Tongue (tissue), 2 donors: ENCODE measurements around the gene FUT8. TPM values are rescaled to one million over a fixed set of nuclear protein-coding genes. Genes with fewer than 3 reads are reported as not detected.
"Not testable (repeated sequence)": the region's sequence is repeated elsewhere in the genome, so short reads cannot be mapped to it uniquely, and the experiment has no call there.

Source experiments
- DNase-seq: peaks from one replicate; pipeline ENCODE4 v3.0.0-alpha.2; 2015
- total RNA-seq: library from RNA; depleted of rRNA; stranded (reverse); fragments of >200 nt; gene quantifications from one replicate; pipeline ENCODE4 v1.2.3, GENCODE V29; 2014

FUT8 gene
- total RNA-seq, 1 donor from 2014 or later, result 45.1 TPM

DNA sequence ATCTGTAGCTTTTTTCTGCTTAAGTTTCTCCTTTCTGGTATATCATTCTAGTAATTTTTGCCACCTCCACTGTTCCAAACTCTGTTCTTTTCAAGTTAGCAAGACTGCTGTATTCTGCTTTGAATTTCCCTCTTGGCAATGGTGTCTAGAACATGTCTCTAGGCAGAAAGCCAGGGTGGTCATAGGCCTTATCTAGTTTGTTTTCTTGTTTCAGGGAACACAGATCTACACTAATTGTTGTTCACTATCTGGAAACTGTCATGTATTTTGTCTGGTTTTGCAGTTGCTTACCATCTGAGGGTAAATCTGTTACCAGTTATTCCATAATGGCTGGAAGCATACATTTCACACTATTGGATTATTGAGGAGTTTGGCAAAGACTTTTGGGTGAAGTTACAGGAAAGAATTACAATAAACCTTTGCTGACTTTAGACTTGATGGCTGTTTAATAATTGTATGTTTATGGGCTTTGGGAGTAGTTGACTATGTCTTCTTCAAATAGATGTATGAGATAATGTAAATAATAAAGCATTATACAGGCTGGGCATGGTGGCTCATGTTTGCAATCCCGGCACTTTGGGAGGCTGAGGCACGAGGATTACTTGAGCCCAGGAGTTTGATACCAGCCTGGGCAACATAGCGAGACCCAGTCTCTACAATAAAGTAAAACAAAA, 41.4 kb downstream of the FUT8 start:
- no peak for DNase-seq

- no peak for DNase-seq
Observed at GRCh38 chr14:65456247-65456646, 43.7 kb downstream of the FUT8 start.

DNA sequence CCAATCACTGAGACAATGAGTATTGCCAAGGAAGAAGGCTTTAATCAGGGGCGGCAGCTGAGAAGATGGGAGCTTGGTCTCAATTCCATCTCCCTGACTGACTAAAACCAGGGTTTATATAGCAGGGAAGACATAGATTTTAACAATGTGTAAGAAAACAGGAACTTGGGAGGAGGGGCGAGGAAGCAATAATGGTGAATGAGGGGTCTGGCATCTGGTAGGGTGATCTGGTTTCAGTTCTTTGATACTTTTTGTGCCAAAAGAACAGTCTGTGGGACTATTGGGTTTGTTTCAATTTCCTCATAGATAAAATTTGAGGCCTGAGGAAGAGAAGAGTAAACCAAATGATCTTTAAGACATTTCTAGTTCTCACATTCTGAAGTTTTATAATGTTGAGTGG, 49.2 kb downstream of the FUT8 start:
- DNase-seq, result peak; percentile 7

DNA sequence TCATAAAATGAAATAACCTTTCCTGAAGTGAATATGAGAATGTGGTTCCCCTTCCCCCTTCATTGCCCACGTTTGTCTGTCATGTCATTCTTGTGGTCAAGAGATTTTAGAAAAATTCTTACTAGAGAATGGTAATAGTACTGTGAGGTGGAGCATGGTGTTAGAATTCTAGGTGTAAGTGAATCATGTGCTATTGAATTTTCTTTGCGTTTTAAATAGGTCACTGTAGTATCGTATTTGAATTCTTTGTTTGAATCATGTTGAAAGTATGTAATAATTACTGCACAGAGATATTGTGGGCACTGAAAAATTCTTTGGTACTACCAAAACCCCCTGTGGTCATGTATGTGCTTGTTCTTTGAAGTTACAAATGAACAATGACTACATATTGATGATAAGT, 49.9 kb downstream of the FUT8 start:
- no peak for DNase-seq

DNA sequence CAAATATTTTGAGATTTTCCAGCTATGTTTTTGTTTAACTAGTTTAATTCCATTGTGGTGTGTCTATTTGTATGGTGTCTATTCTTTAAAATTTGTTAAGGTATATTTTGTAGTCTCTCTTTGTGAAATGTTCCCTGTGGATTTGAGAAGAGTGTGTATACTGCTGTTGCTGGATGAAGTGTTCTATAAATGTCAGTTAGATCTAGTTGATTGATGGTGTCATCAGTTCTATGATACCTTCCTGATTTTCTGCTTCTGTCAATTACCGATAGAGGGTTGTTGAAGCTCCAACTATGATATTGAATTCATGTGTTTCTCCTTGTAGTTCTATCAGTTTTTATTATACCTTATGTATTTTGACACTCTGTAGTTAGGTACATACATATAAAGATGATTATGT, 53.1 kb downstream of the FUT8 start:
- no peak for DNase-seq

- not testable (repeated sequence) for DNase-seq
Observed at GRCh38 chr14:65467926-65468325, 55.4 kb downstream of the FUT8 start.

DNA sequence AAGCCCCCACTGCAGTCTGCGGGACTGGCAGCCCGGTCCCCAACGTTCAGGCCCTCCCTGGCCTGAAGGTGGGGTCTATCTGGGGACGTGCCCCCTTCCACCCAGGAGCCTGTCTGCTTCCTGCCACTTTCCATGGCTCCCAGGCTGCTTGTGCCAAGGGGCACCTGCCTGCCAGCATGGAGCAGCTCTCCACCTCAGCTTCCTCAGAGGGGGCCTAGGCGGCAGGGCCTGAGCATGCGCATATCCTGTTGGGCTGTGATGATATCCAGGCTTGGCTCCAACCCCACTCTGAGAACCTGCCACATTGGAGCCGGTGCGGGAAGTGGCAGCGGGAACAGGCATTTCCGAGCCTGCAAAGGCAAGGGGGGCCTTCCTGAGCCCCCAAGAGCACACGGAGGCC, 57.4 kb downstream of the FUT8 start:
- no peak for DNase-seq

GRCh38 chr14:65470404-65470880, 57.9 kb downstream of the FUT8 start:
- no peak for DNase-seq

DNA sequence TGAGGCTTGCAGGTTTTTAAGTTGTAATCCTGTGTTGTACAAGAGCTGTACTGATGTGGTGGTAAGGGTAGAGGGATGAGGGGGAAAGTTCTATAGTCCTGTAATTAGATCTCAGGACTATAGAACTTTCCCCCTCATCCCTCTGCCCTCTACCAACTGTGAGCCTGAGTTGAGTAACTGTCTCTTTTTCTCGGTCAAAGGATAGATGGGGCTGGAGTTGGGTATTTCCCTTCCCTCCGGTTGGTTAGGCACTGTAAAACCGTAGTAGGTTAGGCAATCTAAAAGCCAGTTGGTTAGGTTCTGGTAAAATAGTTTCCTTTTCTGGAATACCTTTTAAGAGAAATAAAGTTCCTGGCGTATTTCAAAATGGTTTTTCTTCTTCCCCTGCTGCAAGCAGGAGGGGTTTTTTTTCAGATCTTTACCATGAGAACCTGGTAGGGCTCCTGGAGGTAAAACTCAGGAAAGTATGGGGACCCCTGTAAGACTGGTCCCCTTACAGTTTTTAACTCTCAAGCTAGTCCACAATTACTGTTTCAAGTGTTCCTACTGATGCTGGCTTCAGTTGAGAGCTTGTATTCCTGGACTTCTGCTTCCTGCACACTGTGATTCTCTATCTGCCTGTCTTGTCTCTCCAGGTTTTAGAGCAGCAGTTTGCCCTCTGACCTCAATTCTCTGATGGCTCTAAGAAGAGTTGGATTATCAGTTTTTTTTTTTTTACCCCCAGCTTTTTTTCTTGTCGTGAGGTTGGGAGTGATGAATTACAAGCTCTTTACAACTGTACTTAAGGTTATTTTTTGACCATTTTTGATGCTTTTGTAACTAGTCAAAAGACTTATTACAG, 58.7 kb downstream of the FUT8 start:
- no peak for DNase-seq

DNA sequence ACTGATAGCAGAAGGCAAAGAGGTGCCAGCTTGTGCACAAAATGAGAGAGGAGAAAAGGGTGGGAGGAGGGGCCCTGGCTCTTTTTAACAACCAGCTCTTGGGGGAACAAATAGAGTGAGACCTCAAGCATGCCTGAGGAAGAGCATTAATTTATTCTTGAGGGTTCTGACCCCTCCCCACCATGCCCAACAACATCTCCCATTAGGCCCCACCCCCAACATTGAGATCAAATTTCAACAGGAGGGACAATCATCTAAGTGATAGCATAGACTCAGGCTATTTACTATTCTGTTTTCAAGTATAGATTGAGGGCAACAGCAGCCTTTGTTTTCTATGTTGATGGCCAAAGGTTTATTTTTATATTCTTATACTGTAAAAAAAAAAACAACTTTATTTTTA, 59.7 kb downstream of the FUT8 start:
- DNase-seq, result no peak

GRCh38 chr14:65476273-65476941, 63.9 kb downstream of the FUT8 start:
- DNase-seq, result no peak

DNA sequence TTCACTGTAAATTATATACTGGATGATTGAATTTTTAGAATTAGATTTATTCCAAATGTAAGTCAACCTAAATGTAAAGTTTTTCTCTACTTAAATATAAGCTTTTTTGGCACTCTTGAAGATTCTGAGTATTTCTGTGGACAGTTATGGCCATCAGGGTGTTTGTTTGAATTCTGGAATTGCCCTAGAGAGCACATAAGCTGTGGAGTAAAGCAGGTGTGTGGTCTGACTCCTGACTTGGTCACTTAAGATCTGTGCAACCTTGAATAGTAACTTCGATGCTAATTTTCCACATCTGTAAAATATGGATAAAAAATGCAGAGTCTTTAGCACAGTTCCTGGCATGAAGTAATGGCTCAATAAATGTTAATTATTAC, 64.4 kb downstream of the FUT8 start:
- DNase-seq, result no peak

GRCh38 chr14:65478017-65478416, 65.5 kb downstream of the FUT8 start:
- no peak for DNase-seq

DNA sequence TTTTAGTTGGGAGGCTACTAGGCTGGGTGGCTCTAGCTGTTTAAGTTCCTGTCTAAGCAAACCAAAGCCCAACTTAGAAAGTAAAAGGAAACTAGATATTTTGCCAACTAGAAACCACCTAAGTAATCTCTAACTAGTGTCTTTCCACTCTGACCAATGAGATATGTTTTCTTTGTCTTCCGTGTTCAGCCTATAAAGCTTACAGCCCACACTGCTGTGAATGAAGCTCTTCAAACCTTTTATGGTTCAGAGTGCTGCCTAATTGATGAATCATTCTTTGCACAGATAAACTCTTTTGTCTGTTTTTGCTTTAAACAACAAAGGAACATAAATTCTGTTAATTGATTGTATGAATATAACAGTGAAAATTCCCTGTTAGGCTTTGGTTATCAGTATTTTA, 66.1 kb downstream of the FUT8 start:
- DNase-seq, result no peak

DNA sequence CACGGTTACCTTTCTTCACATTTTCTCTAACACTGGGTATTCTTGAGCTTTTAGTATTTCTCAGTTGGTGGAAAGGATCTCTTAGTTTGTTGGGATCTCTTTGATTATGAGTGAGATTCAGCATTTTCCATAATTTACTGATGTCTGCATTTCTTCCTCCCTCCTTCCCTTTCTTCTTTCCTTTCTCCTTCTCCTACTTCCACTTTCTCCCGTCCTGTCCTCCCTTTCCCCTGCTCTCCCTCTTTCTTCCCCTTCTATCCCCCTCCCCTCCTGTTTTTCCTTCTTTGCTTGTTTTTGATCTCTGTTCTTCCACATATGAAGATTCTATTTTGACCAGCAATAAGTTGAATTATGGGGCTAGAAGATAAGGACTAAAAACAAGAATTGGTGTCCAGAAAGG, 66.9 kb downstream of the FUT8 start:
- no peak for DNase-seq

DNA sequence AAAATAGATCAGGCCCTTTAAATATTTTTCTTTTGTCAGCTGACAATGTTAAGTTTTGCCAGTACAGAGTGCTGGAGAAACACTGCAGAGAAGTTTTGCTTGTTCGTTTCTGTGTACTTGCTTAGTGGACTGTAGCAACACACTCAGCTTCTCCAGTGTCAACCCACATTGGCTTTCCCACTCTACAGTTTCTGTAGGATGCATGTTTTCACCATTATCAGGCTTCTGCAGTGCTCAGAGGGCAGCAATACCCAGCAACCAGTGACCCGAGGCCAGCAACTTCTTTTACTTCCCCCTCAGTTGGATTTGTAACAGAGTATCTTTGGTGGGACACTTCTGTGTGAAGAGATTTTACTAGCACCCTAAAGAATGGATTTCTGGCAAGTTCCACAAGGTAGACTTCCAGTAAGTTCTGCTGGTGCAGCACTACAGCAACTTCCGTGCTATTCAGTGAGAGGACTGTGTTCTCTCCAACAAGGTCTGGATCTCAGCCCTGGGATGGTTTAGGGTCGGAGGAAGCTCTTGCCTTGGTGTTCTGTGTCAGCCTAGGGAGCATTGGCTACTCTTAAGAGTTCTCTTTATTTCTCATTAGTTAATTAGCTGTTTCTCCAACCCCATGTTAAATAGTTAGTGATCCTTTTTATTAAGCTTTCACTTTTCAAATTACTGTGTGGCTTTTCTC, 70.4 kb downstream of the FUT8 start:
- DNase-seq, result no peak

DNA sequence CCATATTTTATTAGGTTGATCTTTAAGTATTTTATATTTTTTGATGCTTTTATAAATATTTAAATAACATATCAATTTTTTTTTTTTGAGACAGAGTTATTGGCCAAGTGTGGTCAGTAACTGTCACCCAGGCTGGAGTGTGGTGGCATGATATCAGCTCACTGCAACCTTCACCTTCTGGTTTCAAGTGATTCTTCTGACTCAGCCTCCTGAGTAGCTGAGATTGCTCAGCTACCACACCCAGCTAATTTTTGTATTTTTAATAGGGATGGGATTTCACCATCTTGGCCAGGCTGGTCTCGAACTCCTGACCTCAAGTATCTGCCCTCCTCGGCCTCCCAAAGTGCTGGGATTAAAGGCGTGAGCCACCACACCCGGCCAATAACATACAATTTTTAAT, 71.1 kb downstream of the FUT8 start:
- no peak for DNase-seq

DNA sequence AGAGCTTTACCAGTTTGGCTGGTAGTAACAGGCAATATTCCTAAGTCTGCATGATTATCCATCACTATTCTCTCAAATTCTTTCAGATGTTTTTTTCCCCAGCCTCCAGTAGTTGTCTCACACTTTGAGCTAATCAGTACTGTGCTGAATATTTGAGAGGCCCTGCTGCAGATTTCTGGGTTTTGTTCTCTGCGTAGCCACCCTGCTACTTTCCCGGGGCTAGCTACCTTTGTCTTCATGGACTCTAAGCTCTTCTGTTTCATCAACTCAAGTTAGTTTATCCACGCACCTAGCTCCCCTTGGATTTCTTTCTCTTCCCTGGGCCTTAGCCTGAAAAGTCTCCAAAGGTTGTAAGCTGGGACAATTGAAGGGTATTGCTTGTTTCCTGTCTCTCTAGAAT, 73.0 kb downstream of the FUT8 start:
- no peak for DNase-seq

GRCh38 chr14:65486863-65487262, 74.3 kb downstream of the FUT8 start:
- DNase-seq, result no peak

- DNase-seq, result no peak
Observed at GRCh38 chr14:65487783-65488494, 75.4 kb downstream of the FUT8 start.

DNA sequence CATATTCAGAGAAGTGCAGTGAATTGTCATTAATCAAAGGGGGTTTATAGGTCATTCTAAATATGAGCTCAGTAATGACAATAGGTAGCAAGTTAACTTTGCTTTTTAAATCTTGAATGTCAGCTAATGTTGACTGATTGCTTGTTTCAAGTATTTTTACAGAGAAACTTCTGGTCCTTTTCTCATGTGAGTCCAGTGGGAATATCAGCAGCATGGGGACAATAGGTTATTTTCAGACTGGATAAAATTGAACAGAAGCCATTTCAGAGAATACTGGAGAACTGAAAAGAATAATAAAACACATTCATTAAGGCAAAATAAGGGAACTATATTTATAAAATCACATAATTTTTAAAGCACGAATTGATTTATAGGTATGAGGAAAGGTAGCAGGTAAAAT, 78.7 kb downstream of the FUT8 start:
- DNase-seq, result no peak

- no peak for DNase-seq
Observed at GRCh38 chr14:65492266-65492665, 79.7 kb downstream of the FUT8 start.
